OCI-LY1 (cell line): ENCODE results near the gene DHRS3.

Source experiments
- CTCF ChIP-seq: fragments of 200-600 bp; sonication (generic), shearing (Covaris generic); IDR thresholded peaks from 2 replicates; pipeline ENCODE4 v1.5.1; 2017; ENCODE audit warnings: mild to moderate bottlenecking, antibody characterized with exemption, low read length, moderate library complexity, mixed read lengths
- EZH2 ChIP-seq: fragments of 200-600 bp; sonication (generic), shearing (Covaris generic); IDR thresholded peaks from 2 replicates; pipeline ENCODE4 v1.8.0; 2017; ENCODE audit warnings: borderline replicate concordance, mixed run types, mild to moderate bottlenecking, antibody characterized with exemption, low read length, moderate library complexity, mixed read lengths

- TF ChIP-seq CTCF (no peak), EZH2 (no peak)
Observed at GRCh38 chr1:12602659-12603024, 15.4 kb downstream of the DHRS3 start.
